ENCODE results near the gene PDP2. TPM values are rescaled to one million over a fixed set of nuclear protein-coding genes. Genes with fewer than 3 reads are reported as not detected.
A peak's percentile ranks its signal among the peaks of the same experiment; 100 is the strongest.

The PDP2 gene
- total and polyA plus RNA-seq, 2 of the 4 experiments (the other 2 are of a cell fraction): 5.3 to 16.8 TPM

GRCh38 chr16:66928702-66929388, 48.5 kb downstream of the PDP2 start:
- Histone ChIP-seq H3K56ac (ENCODE audit: extremely low read depth, insufficient read depth, low read length) (no peak overlapping the region), H4K8ac (ENCODE audit: low read depth in 2 of 2, low read length in 2 of 2) (peak overlapping the region in 1 of 2 experiments; percentile 44; a peak in 1 of 4 replicates), H2BK20ac (ENCODE audit: low read depth, low read length) (peak overlapping the region; percentile 80; the same call in 1 of the 2 replicates), H3K9me3 (ENCODE audit: control insufficient read depth, insufficient read depth, low read length) (no peaks in the 10 kb centered on the region), H3K4ac (ENCODE audit: low read depth, low read length) (peak overlapping the region; percentile 45; the same call in 1 of the 2 replicates), H3K4me1 (ENCODE audit: control insufficient read depth, insufficient read depth, low read length) (peaks cover 28% of the 10 kb centered on the region), H2BK5ac (ENCODE audit: low read depth, low read length, poor library complexity, severe bottlenecking) (peak overlapping the region; percentile 72), H3K9me1 (ENCODE audit: insufficient read depth, low read length) (peaks cover 36% of the 10 kb centered on the region), H4K20me1 (ENCODE audit: insufficient read depth, low read length) (peaks cover 19% of the 10 kb centered on the region), H2BK15ac (ENCODE audit: low read depth, low read length) (peak overlapping the region; percentile 23; the same call in 1 of the 3 replicates), H3K79me1 (ENCODE audit: low read depth in 1 of 2, low read length in 2 of 2) (peaks cover 11 to 21% of the 10 kb centered on the region in 2 experiments), H3K9ac (ENCODE audit: low read depth, low read length) (no peak overlapping the region), H2AK9ac (replicated peaks; ENCODE audit: low read depth, low read length, poor library complexity) (no peak overlapping the region), H3K27me3 (ENCODE audit: control insufficient read depth, insufficient read depth, low read length) (peaks cover 6% of the 10 kb centered on the region; the same call in 1 of the 2 replicates), H4K91ac (ENCODE audit: insufficient read depth, low read depth, low read length) (peak overlapping the region; percentile 15; the same call in 1 of the 2 replicates), H2BK120ac (ENCODE audit: low read depth, low read length) (peak overlapping the region; percentile 65; the same call in 1 of the 2 replicates), H3K18ac (ENCODE audit: low read depth, low read length) (no peak overlapping the region), H2AFZ (replicated peaks; ENCODE audit: low read length, poor library complexity) (peak overlapping the region; percentile 15), H4K5ac (ENCODE audit: low read depth, low read length) (no peak overlapping the region; the same call in 1 of the 2 replicates), H3K23ac (ENCODE audit: low read depth, low read length) (no peak overlapping the region), H3K27ac (ENCODE audit: insufficient read depth, low read length) (no peak overlapping the region), H3K4me2 (ENCODE audit: low read depth, low read length) (no peak overlapping the region), H3K36me3 (ENCODE audit: control insufficient read depth, insufficient read depth, low read length) (peaks cover 8% of the 10 kb centered on the region), H3K4me3 (ENCODE audit: insufficient read depth, low read depth, low read length) (no peak overlapping the region), H3K14ac (replicated peaks; ENCODE audit: low read depth, low read length) (no peak overlapping the region), H2AK5ac (ENCODE audit: low read depth, low read length) (peak overlapping the region; percentile 87; the same call in 1 of the 2 replicates)
- intact Hi-C loops (cut with micrococcal nuclease): no loop called here
- dilution Hi-C loops (cut with HindIII; ENCODE audit: low sequenced_read_pairs, unreplicated experiment): no loop called here
- in situ Hi-C loops (cut with MboI; ENCODE audit: low sequenced_read_pairs): no loop called here
- DNase-seq (peak; percentile 35), ATAC-seq (ENCODE audit: low read depth) (peak; percentile 13; the same call in 1 of the 2 replicates)
- TF ChIP-seq SMC3 (IDR thresholded peaks at IDR 0.05; ENCODE audit: low read depth, low read length) (peak; percentile 58), CHD1 (IDR thresholded peaks at IDR 0.05; ENCODE audit: low read depth, low read length) (no peak), RCOR1 (IDR thresholded peaks at IDR 0.05; ENCODE audit: insufficient replicate concordance, low read length) (no peak), NFE2L2 (IDR thresholded peaks at IDR 0.05; ENCODE audit: low read depth, low read length) (no peak), MAZ (IDR thresholded peaks at IDR 0.05; ENCODE audit: borderline replicate concordance, low read depth, low read length) (0 out of 2 replicates have a peak, but pooled peaks have one; percentile 17), RAD21 (IDR thresholded peaks at IDR 0.05; ENCODE audit: low read length) (peak; percentile 59), CTCF (conservative IDR thresholded peaks at IDR 0.05; ENCODE audit: low read depth, low read length) (peak; percentile 51)
- no TSS peak for BruUV-seq (replicated peaks)
- ChIA-PET POLR2A (ENCODE audit: unreplicated experiment) (interaction anchor here (0.6 to 1.3 kb wide), 2 partner anchors 34 to 315 kb away, joined by 3 to 4 read pairs; no protein-coding TSS in a partner anchor), CTCF (interaction anchor here (0.6 to 1.7 kb wide), 12 partner anchors 10 to 666 kb away, joined by 3 to 20 read pairs (median 3); partner anchors contain the start of genes CDH16 and NAE1)
- WGBS, 2 experiments (ENCODE audit: extremely low coverage in 2 of 2, insufficient read length in 1 of 2): 75% methylated on average over 2 of the region's 10 CpGs; no CpG with 5 or more reads in 1 of the 2 experiments
